H1 (cell line): ENCODE data around the gene CNST. TPM values are rescaled to one million over a fixed set of nuclear protein-coding genes. Genes with fewer than 3 reads are reported as not detected.

ENCODE experiments used
- polyA plus RNA-seq, 7 experiments: library from polyadenylated mRNA; depleted of rRNA in 3 of 7; stranded (reverse) in 5 of 7; unstranded in 2 of 7; fragments of >200 nt in 5 of 7; fragments of 200-250 nt in 2 of 7; gene quantifications; 1 replicate in 5 of 7; 2 replicates in 1 of 7; 4 replicates in 1 of 7; pipeline versions ENCODE4 v1.2.1 to v1.2.3, GENCODE V29; 2011 to 2013; ENCODE audit warnings: missing spikeins in 2 of 7, mixed read lengths in 2 of 7
- total RNA-seq: library from RNA; stranded (reverse); fragmentation: NEBNext Ultra II Directional; extraction: Animal tissue kit (Norgen Biotek cat#: 25700); gene quantifications from 2 replicates; pipeline ENCODE4 v1.2.1, GENCODE V29; 2021
- TF ChIP-seq, protein P1 (sequence below): IDR thresholded peaks from 2 replicates; pipeline ENCODE4 v1.6.1; 2012; ENCODE audit warnings: low read length, inconsistent platforms

The CNST gene
- total and polyA plus RNA-seq, 2 of the 8 experiments (the other 6 are each of a cell fraction or from before 2014, with no cell fraction given) = 5.3 to 21.3 TPM

GRCh38 chr1:246600579-246600978, 34.3 kb downstream of the CNST start (continued):
- TF ChIP-seq, protein P1, sequence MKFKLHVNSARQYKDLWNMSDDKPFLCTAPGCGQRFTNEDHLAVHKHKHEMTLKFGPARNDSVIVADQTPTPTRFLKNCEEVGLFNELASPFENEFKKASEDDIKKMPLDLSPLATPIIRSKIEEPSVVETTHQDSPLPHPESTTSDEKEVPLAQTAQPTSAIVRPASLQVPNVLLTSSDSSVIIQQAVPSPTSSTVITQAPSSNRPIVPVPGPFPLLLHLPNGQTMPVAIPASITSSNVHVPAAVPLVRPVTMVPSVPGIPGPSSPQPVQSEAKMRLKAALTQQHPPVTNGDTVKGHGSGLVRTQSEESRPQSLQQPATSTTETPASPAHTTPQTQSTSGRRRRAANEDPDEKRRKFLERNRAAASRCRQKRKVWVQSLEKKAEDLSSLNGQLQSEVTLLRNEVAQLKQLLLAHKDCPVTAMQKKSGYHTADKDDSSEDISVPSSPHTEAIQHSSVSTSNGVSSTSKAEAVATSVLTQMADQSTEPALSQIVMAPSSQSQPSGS = no peak
- TF ChIP-seq, all 59 proteins: peak for 0
